VCaP (cell line): ENCODE results near the gene TREML1.

ENCODE experiments used
- H3K27ac ChIP-seq: fragments of 450-650 bp; 2 replicates; pipeline ENCODE4 v1.5.1; 2017
- TF ChIP-seq, protein P1 (sequence below): fragments of 450-650 bp; conservative IDR thresholded peaks from 2 replicates; pipeline ENCODE4 v1.5.1; 2017; ENCODE audit warnings: mild to moderate bottlenecking, moderate library complexity

Gene TREML1

DNA sequence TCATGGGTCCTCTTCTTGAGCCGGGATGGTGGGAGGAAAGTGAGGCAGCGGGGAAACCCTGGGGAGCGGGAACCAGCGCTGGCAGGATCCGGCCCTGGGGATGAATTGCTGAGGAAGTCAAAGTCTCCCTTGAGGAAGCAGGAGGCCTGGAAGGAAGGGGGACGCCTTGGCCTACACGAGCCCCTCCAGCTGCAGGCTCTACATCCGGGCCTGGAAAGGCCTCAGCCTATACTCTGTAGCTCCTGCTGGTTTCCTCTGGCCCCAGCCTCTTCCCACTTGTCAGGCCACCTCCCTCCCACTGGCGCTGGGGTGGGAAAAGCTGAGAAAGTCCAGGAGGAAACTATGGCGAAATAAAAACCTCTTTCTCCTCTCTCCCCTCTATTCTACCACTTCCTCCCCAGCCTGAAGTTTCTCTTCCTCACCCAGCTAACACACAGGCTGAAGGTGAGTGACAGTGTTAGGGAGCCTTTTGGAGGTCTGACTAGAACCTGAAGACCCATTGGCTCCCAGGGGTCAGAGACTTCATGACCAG lies 31.9 kb upstream of the TREML1 start:
- H3K27ac ChIP-seq = no peak overlapping the region
- TF ChIP-seq, protein P1, sequence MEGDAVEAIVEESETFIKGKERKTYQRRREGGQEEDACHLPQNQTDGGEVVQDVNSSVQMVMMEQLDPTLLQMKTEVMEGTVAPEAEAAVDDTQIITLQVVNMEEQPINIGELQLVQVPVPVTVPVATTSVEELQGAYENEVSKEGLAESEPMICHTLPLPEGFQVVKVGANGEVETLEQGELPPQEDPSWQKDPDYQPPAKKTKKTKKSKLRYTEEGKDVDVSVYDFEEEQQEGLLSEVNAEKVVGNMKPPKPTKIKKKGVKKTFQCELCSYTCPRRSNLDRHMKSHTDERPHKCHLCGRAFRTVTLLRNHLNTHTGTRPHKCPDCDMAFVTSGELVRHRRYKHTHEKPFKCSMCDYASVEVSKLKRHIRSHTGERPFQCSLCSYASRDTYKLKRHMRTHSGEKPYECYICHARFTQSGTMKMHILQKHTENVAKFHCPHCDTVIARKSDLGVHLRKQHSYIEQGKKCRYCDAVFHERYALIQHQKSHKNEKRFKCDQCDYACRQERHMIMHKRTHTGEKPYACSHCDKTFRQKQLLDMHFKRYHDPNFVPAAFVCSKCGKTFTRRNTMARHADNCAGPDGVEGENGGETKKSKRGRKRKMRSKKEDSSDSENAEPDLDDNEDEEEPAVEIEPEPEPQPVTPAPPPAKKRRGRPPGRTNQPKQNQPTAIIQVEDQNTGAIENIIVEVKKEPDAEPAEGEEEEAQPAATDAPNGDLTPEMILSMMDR = no peak

DNA sequence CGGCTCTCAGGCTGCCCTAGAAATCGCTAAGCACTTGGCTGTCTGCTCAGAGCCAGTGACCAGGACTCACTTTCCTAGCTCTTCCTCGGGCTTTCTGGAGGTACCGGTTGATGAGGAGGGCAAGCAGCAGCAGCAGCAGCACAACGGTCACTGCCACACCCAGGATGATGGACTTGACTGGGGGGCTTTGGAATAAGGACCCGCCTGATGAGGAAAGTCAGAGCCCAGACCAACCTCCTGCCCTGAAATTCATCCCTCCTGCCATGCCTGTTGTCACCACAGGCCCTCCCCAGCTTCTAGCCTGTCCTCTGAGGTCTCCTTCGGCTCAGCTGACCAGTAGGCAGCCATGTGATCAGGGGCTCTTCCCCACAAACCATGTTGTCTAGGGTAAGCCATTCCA lies 30.6 kb upstream of the TREML1 start:
- TF ChIP-seq, protein P1 = no peak
- no peak overlapping the region for H3K27ac ChIP-seq

DNA sequence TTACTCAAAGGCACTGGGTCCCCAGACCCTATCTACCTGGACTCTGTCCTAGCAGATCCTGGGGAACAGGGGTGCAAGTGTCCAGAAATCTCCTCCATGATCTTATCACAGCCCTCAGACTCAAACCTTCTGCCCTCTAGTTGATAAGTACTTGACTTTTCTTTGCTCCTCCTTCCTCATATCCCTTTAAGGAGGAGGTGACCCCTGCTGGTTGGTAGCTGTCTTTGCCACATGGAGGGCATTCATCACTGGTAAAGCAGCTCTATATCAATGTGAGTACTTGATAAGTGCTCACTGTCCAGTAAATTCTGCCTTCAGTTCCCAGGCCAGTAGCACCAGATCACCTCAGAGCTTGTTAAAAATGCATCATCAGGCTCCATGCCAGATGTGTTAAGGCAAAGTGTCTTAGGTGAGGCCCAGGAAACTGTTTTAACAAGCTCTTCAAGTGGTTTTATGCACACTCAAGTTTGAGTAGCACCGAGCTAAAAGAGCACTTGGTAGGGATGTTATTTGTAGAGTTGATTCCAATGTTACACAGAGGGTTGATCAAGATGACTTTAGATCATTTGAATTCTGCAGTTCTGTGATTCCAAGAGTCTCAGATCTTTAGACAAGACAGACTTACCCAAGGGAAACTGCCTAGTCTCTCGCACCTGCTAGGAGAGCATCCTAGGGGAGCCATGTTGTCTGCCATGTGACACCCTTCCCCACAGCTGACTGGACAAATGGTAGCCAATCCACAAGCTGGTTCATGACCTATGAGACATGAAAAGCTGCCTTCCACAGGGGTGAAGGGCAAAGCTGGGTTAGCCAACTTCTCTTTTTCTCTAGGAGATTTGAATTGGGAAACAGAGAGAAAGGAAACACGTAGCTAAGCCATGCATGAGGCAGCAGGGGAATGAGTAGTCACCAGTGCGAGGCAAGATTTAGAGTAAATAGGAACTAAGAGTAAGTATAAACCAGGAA lies 28.2 kb upstream of the TREML1 start:
- H3K27ac ChIP-seq = no peak overlapping the region
- TF ChIP-seq, protein P1 = peak; percentile 81

DNA sequence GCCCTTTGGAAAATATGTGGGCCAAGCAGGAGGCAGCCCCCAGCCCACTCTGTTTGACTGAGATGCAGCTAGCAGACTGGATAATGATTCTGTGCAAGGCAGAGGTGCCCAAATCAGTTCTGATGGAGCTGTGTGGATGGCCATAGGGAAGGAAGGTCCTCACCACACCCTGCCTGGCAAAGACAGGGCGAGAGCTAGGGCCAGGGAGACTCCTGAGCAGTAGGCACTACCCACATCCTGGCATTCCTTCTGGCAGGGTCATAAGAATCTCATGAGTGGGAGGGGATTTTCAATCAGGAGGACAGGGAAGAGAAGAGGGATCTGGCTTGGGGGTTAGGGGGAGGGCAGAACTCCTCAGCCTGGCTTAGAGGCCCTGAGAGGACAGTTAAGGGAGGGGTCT lies 27.4 kb upstream of the TREML1 start:
- H3K27ac ChIP-seq = no peak overlapping the region
- TF ChIP-seq, protein P1 = no peak

DNA sequence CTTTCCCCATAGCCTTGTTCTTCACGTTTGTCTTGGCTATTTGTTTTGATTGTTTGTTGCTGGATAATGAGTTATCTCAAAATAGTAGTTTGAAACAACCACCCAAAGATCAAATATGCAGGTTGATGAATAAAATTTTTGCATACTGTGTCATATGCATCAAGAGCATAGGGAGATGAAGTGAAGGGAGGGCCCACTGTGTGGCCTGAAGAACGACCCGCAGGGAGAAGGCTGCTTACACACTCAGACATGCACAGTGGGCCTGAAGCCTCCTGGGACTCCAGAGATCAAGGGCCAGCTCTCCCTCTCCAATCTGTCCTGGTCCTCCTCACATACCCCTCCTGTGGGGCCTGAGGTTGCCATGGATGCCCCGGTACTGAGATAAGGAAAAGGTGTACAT lies 25.0 kb upstream of the TREML1 start:
- TF ChIP-seq, protein P1 = no peak
- H3K27ac ChIP-seq = no peak overlapping the region

DNA sequence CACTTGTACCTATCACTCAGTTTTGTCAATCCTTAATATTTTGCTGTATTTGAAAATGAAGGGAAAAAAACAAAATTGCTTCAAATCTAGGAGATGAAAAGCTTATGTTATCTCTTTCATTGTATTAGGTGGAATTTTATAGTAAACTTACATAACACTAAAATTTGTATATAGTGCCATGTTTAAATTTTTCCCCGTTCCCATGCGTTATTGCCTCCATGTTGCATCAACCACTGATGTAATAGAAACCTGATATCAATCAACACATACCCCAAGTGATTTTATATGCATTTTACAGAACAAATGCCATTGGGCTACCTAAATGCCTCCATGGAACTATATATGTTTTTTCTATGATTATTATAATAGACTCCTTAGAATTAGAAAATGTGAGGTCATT lies 23.5 kb upstream of the TREML1 start:
- TF ChIP-seq, protein P1 = no peak
- H3K27ac ChIP-seq = no peak overlapping the region

DNA sequence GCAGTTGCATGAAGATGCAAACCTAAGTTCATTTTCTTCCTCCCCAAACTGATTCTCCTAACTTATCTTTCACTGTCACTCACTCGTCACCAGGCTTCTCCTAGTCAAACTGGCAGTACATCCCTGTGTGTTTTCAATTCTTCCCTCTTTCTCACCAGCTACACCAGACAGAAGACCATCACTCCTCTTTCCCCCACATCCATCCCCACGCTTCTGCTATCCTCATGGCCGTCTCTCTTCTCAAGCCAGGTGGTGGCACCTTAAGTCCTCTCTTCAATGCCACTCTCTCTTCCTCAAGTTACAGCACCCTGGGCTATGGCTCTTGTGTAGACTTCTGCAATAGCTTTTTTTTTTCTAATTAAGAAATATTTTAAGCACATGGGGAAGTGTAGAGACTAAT lies 23.1 kb upstream of the TREML1 start:
- TF ChIP-seq, protein P1 = no peak
- no peak overlapping the region for H3K27ac ChIP-seq
